MM.1S (cell line): ENCODE measurements around the gene IL1RAPL2.

Source experiments
- DNase-seq: peaks from one replicate; pipeline ENCODE4 v3.0.0-alpha.2; 2015
- H2AFZ ChIP-seq: fragments of 300-600 bp; sonication (generic); 2 replicates; pipeline ENCODE4 v1.6.0; 2016; ENCODE audit warnings: antibody characterized with exemption, low read length
- H3F3A ChIP-seq: fragments of 300-600 bp; sonication (generic); 2 replicates; pipeline ENCODE4 v1.6.1; 2016; ENCODE audit warnings: mild to moderate bottlenecking, antibody characterized with exemption, low read length, moderate library complexity, mixed read lengths; ENCODE audit not compliant: insufficient read depth
- H3K27ac ChIP-seq: fragments of 300-600 bp; sonication (generic); 2 replicates; pipeline ENCODE4 v1.5.1; 2016; ENCODE audit warnings: mild to moderate bottlenecking, low read length
- H3K27me3 ChIP-seq: fragments of 300-600 bp; sonication (generic); replicated peaks from 2 replicates; pipeline ENCODE4 v1.6.0; 2016; ENCODE audit warnings: low read length; ENCODE audit not compliant: insufficient read depth
- H3K36me3 ChIP-seq: fragments of 300-600 bp; sonication (generic); replicated peaks from 2 replicates; pipeline ENCODE4 v1.6.1; 2016; ENCODE audit warnings: mild to moderate bottlenecking, low read length, mixed read lengths; ENCODE audit not compliant: insufficient read depth
- H3K4me1 ChIP-seq: fragments of 300-600 bp; sonication (generic); 2 replicates; pipeline ENCODE4 v1.6.1; 2016; ENCODE audit warnings: low read length, mixed read lengths
- H3K4me2 ChIP-seq: fragments of 300-600 bp; sonication (generic); 2 replicates; pipeline ENCODE4 v1.6.0; 2016; ENCODE audit warnings: low read depth, low read length
- H3K4me3 ChIP-seq: fragments of 300-600 bp; sonication (generic); 2 replicates; pipeline ENCODE4 v1.5.1; 2016; ENCODE audit warnings: low read length, mixed read lengths
- H3K79me2 ChIP-seq: fragments of 300-600 bp; sonication (generic); 2 replicates; pipeline ENCODE4 v1.6.1; 2016; ENCODE audit warnings: mixed run types, low read length, mixed read lengths
- H3K9ac ChIP-seq: fragments of 300-600 bp; sonication (generic); 2 replicates; pipeline ENCODE4 v1.6.1; 2016; ENCODE audit warnings: low read length, mixed read lengths
- H3K9me2 ChIP-seq: fragments of 300-600 bp; sonication (generic); replicated peaks from 2 replicates; pipeline ENCODE4 v1.6.1; 2016; ENCODE audit warnings: mild to moderate bottlenecking, low read length, mixed read lengths; ENCODE audit not compliant: insufficient read depth
- H3K9me3 ChIP-seq: fragments of 300-600 bp; sonication (generic); replicated peaks from 2 replicates; pipeline ENCODE4 v1.6.1; 2016; ENCODE audit warnings: mild to moderate bottlenecking, low read length, mixed read lengths; ENCODE audit not compliant: insufficient read depth
- H4K20me1 ChIP-seq: fragments of 300-600 bp; sonication (generic); 2 replicates; pipeline ENCODE4 v1.6.1; 2016; ENCODE audit warnings: mild to moderate bottlenecking, low read length, moderate library complexity, mixed read lengths; ENCODE audit not compliant: insufficient read depth
- EZH2 ChIP-seq: fragments of 300-600 bp; sonication (generic); optimal IDR thresholded peaks from 2 replicates; pipeline ENCODE3; 2017; ENCODE audit warnings: low read depth, mild to moderate bottlenecking, antibody characterized with exemption, low read length, mixed read lengths
- EZH2phosphoT487 ChIP-seq: fragments of 300-600 bp; sonication (generic); IDR thresholded peaks from 2 replicates; pipeline ENCODE4 v1.6.1; 2018; ENCODE audit warnings: antibody characterized with exemption, low read length
- TF ChIP-seq, protein P1 (sequence below): fragments of 300-600 bp; sonication (generic); IDR thresholded peaks from 2 replicates; pipeline ENCODE4 v1.5.1; 2016; ENCODE audit warnings: antibody characterized with exemption, low read length, mixed read lengths

Gene IL1RAPL2

DNA sequence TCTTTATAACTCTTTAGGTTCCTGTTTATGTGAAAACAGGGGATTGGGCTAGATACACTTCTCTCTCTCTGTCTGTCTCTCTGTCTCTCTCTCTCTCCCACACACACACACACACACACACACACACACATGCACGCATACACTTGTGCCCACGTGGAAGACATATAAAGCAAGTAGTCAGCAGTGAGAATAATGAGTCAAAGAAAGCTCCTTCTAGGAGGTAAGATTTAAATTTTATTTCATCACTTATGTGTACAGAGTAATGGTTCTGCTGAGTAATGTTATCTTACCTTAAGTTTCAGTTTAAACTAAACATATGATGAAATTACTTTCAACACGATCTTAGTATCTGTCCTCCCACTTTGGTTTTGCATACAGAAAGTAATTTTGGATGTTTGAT lies 897.5 kb downstream of the IL1RAPL2 start:
- H3K36me3 ChIP-seq: no peaks in the 10 kb centered on the region
- TF ChIP-seq EZH2phosphoT487 (no peak), EZH2 (no peak)
- TF ChIP-seq, protein P1, sequence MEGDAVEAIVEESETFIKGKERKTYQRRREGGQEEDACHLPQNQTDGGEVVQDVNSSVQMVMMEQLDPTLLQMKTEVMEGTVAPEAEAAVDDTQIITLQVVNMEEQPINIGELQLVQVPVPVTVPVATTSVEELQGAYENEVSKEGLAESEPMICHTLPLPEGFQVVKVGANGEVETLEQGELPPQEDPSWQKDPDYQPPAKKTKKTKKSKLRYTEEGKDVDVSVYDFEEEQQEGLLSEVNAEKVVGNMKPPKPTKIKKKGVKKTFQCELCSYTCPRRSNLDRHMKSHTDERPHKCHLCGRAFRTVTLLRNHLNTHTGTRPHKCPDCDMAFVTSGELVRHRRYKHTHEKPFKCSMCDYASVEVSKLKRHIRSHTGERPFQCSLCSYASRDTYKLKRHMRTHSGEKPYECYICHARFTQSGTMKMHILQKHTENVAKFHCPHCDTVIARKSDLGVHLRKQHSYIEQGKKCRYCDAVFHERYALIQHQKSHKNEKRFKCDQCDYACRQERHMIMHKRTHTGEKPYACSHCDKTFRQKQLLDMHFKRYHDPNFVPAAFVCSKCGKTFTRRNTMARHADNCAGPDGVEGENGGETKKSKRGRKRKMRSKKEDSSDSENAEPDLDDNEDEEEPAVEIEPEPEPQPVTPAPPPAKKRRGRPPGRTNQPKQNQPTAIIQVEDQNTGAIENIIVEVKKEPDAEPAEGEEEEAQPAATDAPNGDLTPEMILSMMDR: no peak
- H3K4me2 ChIP-seq: no peak overlapping the region
- DNase-seq: no peak
- H3K27me3 ChIP-seq: no peaks in the 10 kb centered on the region
- no peaks in the 10 kb centered on the region for H3K79me2 ChIP-seq
- no peaks in the 10 kb centered on the region for H3F3A ChIP-seq
- H3K9ac ChIP-seq: no peak overlapping the region
- no peaks in the 10 kb centered on the region for H3K9me3 ChIP-seq
- no peak overlapping the region for H3K4me3 ChIP-seq
- H2AFZ ChIP-seq: no peak overlapping the region
- H3K4me1 ChIP-seq: no peaks in the 10 kb centered on the region
- no peaks in the 10 kb centered on the region for H4K20me1 ChIP-seq
- H3K9me2 ChIP-seq: no peaks in the 10 kb centered on the region
- no peak overlapping the region for H3K27ac ChIP-seq

DNA sequence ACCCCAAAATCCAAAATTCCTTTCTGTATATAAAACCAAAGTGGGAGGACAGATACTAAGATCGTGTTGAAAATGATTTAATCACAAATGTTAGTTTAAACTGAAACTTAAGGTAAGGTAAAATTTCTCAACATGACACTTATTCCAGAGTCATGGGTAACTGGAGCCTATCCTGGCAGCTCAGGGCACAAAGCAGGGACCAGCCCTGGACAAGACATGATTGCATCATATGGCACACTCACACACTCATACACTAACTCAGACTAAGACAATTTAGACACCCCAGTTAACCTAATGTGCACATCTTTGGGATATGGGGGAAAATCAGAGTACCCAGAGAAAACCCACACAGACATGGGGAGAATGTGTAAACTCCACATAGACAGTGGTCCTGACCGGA lies 898.6 kb downstream of the IL1RAPL2 start:
- Histone ChIP-seq H2AFZ (no peak overlapping the region), H4K20me1 (no peaks in the 10 kb centered on the region), H3K4me1 (no peaks in the 10 kb centered on the region), H3K36me3 (no peaks in the 10 kb centered on the region), H3K4me2 (no peak overlapping the region), H3K4me3 (no peak overlapping the region), H3F3A (no peaks in the 10 kb centered on the region), H3K9me3 (no peaks in the 10 kb centered on the region), H3K79me2 (no peaks in the 10 kb centered on the region), H3K27ac (no peak overlapping the region), H3K27me3 (no peaks in the 10 kb centered on the region), H3K9me2 (no peaks in the 10 kb centered on the region), H3K9ac (no peak overlapping the region)
- TF ChIP-seq EZH2phosphoT487: no peak
- TF ChIP-seq EZH2: no peak
- TF ChIP-seq, protein P1: no peak
- DNase-seq: no peak

DNA sequence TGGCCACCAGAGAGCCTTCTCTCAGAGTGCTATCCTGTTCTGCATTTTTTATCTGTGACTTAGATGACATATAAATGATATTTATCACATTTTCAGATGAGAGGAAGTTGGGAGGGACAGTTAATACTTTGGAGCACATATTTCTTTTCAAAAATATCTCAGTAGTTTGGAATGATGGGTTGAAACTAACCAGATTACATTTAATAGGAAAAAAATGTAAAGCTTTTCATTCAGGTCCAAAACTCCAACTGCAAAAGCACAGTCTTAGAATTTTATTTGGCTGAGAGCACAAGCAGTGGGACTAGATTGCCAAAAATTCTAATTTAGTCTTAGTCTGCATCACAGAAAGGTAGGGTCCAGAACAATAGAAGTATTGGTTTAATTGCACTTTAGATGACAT lies 902.7 kb downstream of the IL1RAPL2 start:
- no peak for TF ChIP-seq EZH2phosphoT487
- no peak for TF ChIP-seq EZH2
- TF ChIP-seq, protein P1: no peak
- no peaks in the 10 kb centered on the region for H3K4me1 ChIP-seq
- H3K4me2 ChIP-seq: no peak overlapping the region
- no peak for DNase-seq
- H3F3A ChIP-seq: no peaks in the 10 kb centered on the region
- no peak overlapping the region for H3K4me3 ChIP-seq
- no peaks in the 10 kb centered on the region for H3K36me3 ChIP-seq
- no peak overlapping the region for H3K9ac ChIP-seq
- H3K27ac ChIP-seq: no peak overlapping the region
- H3K9me3 ChIP-seq: no peaks in the 10 kb centered on the region
- no peaks in the 10 kb centered on the region for H3K9me2 ChIP-seq
- H4K20me1 ChIP-seq: no peaks in the 10 kb centered on the region
- no peaks in the 10 kb centered on the region for H3K27me3 ChIP-seq
- H2AFZ ChIP-seq: no peak overlapping the region
- no peaks in the 10 kb centered on the region for H3K79me2 ChIP-seq

DNA sequence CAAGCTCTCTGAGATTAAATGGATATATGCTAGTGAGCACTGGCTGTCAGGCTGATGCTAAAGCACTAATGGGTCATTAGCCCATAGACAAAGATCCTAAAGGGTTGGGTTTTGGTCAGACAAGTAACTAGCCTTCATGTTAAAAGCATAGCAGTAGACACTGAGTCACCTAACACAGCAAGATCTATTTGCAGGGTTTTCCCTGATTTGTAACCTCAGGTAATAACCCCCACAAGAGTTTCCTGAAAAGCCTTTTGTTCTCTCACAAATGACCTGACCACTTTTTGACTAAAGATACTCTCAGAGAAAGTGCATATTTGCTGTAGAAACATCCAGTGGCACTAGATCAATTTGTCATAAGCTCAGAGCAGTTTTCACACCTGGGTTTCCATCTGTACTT lies 905.6 kb downstream of the IL1RAPL2 start:
- Histone ChIP-seq H2AFZ (no peak overlapping the region), H3K36me3 (no peaks in the 10 kb centered on the region), H3K27ac (no peak overlapping the region), H4K20me1 (no peaks in the 10 kb centered on the region), H3K79me2 (no peaks in the 10 kb centered on the region), H3F3A (no peaks in the 10 kb centered on the region), H3K27me3 (no peaks in the 10 kb centered on the region), H3K9me3 (no peaks in the 10 kb centered on the region), H3K9me2 (no peaks in the 10 kb centered on the region), H3K4me1 (no peaks in the 10 kb centered on the region), H3K4me2 (no peak overlapping the region), H3K9ac (no peak overlapping the region), H3K4me3 (no peak overlapping the region)
- TF ChIP-seq, protein P1: no peak
- TF ChIP-seq EZH2phosphoT487: no peak
- TF ChIP-seq EZH2: no peak
- no peak for DNase-seq
